Thyroid gland (tissue), 4 donors: ENCODE results near the gene VTA1.

ENCODE experiments used
- POLR2A ChIP-seq, 2 donors: fragments of 450-650 bp; IDR thresholded peaks; one replicate each; pipeline ENCODE4 v1.6.1; 2017; ENCODE audit warnings: antibody characterized with exemption in 2 of 2, mild to moderate bottlenecking in 2 of 2, moderate library complexity in 1 of 2
- TF ChIP-seq, protein P1 (sequence below), 6 experiments: fragments of 200-600 bp in 3 of 6; fragments of 450-650 bp in 3 of 6; sonication (generic) in 3 of 6; IDR thresholded peaks; one replicate each; pipeline ENCODE4 v1.5.1; 2016 to 2019; ENCODE audit warnings: antibody characterized with exemption in 6 of 6, mild to moderate bottlenecking in 2 of 6, inconsistent platforms in 1 of 6, moderate library complexity in 1 of 6

DNA sequence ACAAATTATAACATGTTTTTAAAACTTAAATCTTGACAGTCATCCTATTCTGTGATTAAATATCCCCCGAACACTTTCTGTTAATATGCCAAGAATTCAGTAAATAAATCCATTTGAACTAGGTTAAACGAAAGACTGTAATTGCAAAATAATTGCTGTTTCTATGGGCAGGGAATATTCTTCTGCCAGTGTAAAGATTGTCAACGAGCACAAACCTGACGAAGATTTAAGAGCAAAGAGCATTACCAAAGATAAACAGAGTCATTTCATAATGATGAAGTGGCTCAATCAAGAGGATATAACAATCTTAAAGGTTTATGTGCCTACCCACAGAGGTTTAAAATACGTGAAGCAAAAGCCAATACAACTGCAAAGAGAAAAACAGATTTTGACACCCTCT, 78.5 kb downstream of the VTA1 start:
- TF ChIP-seq POLR2A (IDR thresholded peaks at IDR 0.05) = no peak
- TF ChIP-seq, protein P1, sequence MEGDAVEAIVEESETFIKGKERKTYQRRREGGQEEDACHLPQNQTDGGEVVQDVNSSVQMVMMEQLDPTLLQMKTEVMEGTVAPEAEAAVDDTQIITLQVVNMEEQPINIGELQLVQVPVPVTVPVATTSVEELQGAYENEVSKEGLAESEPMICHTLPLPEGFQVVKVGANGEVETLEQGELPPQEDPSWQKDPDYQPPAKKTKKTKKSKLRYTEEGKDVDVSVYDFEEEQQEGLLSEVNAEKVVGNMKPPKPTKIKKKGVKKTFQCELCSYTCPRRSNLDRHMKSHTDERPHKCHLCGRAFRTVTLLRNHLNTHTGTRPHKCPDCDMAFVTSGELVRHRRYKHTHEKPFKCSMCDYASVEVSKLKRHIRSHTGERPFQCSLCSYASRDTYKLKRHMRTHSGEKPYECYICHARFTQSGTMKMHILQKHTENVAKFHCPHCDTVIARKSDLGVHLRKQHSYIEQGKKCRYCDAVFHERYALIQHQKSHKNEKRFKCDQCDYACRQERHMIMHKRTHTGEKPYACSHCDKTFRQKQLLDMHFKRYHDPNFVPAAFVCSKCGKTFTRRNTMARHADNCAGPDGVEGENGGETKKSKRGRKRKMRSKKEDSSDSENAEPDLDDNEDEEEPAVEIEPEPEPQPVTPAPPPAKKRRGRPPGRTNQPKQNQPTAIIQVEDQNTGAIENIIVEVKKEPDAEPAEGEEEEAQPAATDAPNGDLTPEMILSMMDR (IDR thresholded peaks at IDR 0.05) = no peak
